Measurements from ENCODE around the gene AHSP.
A peak's percentile ranks its signal among the peaks of the same experiment; 100 is the strongest.
"Not testable (repeated sequence)": the region's sequence is repeated elsewhere in the genome, so short reads cannot be mapped to it uniquely, and the experiment has no call there.

AHSP gene

GRCh38 chr16:31501226-31501965, 26.3 kb upstream of the AHSP start:
- DNase-seq (ENCODE audit: low read depth) = no peak

GRCh38 chr16:31501966-31502348, 25.7 kb upstream of the AHSP start:
- DNase-seq (ENCODE audit: low read depth) = no peak

GRCh38 chr16:31502981-31503380, 24.7 kb upstream of the AHSP start:
- no peak for DNase-seq (ENCODE audit: low read depth)

- not testable (repeated sequence) for DNase-seq (ENCODE audit: low read depth)
Measured at GRCh38 chr16:31503555-31503954, 24.1 kb upstream of the AHSP start.

DNA sequence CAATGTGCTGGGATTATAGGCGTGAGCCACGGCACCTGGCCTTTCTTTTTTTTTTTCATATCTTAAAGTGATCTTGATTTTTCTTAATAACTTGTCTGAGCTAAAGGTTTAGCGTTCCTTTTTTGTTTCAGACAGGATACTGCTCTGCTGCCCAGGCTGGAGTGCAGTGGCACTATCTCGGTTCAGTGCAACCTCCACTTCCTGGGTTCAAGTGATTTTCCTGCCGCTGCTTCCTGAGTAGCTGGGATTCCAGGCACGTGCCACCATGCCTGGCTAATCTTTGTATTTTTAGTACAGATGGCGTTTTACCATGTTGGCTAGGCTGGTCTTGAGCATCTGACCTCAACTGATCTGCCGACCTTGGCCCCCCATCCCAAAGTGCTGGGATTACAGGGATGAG, 23.5 kb upstream of the AHSP start:
- DNase-seq (ENCODE audit: low read depth) = no peak

- no peak for DNase-seq (ENCODE audit: low read depth)
Measured at GRCh38 chr16:31505483-31505882, 22.2 kb upstream of the AHSP start.

DNA sequence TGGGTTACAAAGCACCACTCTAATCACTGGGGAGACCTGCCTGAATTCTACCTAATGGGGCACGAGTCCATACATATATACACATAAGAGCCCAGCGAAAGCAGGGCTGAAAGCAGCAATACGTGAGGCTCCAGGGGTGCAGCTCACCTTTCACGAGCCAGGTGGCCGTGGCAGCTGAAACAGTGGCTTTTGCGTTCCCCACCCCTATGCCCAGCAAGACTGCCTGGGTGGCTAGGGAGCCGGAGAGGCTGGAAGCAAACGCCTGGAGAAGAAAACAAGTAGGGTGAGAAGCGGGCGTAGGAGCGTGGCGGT, 20.1 kb upstream of the AHSP start:
- no peak for DNase-seq (ENCODE audit: low read depth)

GRCh38 chr16:31507929-31508705, 19.6 kb upstream of the AHSP start, which contains the start of gene RUSF1:
RUSF1 (minus strand) TSS chr16:31508391; CDS start chr16:31508373, 18 bp downstream.
- peak; percentile 69 for DNase-seq (ENCODE audit: low read depth)

- no peak for DNase-seq (ENCODE audit: low read depth)
Measured at GRCh38 chr16:31508706-31509195, 18.9 kb upstream of the AHSP start.

- DNase-seq (ENCODE audit: low read depth) = no peak
Measured at GRCh38 chr16:31513126-31513525, 14.6 kb upstream of the AHSP start.

DNA sequence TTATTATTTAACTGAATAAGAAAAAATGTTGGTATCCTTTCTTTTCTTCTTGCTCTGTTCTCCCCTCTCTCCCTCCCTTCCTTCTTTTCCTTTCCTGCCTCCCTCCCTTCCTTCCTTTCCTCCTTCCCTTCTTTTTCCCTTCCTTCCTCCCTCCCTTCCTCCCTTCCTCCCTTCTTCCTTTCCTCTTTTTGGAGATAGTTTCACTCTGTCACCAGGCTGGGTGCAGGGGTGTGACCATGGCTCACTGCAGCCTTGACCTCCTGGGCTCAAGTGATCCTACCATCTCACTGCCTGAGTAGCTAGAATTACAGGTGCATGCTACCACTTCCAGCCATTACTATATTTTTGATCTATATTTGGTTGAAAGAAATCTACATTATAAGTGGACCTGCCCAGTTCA, 13.8 kb upstream of the AHSP start:
- DNase-seq (ENCODE audit: low read depth) = no peak

- DNase-seq (ENCODE audit: low read depth) = no peak
Measured at GRCh38 chr16:31517800-31518402, 9.8 kb upstream of the AHSP start.

- no peak for DNase-seq (ENCODE audit: low read depth)
Measured at GRCh38 chr16:31519759-31520431, 7.8 kb upstream of the AHSP start.

DNA sequence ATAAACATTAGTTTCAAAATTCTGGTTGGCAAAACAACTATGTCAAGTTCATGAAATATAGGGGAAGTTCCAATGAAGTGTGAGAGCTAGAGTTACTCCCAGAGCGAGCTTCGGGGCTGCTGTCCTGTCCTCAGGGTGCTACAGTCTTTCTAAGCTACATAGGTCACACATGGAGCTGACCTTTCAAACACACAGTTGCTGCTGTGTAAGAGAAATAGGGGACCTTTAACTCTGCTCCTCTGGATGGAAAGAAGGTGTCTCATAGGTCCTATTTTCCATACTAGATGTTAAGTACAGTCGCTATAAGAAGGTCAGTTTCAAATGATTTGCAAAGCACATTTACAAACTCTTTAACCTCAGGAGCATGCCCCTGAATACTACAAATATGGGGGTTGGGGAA, 6.3 kb upstream of the AHSP start:
- DNase-seq (ENCODE audit: low read depth) = no peak

- no peak for DNase-seq (ENCODE audit: low read depth)
Measured at GRCh38 chr16:31522071-31522470, 5.6 kb upstream of the AHSP start.

GRCh38 chr16:31523768-31524167, 3.9 kb upstream of the AHSP start:
- not testable (repeated sequence) for DNase-seq (ENCODE audit: low read depth)

DNA sequence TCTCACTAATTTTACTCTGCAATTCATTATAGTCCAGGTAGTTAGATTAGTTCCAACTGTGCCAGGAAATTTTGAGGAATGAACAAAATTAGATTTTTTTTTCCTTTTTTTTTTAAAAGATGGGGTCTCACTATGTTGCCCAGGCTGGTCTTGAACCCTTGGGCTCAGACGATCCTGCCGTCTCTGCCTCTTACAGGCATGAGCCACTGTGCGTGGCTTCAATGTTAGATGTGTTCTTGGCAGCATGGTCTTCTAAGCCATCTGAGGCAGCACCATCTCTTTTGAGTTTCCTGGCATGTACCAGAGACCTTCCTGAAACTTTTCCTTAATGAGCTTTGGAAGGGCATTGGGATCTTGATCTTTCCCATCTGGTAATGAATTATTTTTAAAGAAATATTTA, 2.6 kb upstream of the AHSP start:
- DNase-seq (ENCODE audit: low read depth) = no peak

DNA sequence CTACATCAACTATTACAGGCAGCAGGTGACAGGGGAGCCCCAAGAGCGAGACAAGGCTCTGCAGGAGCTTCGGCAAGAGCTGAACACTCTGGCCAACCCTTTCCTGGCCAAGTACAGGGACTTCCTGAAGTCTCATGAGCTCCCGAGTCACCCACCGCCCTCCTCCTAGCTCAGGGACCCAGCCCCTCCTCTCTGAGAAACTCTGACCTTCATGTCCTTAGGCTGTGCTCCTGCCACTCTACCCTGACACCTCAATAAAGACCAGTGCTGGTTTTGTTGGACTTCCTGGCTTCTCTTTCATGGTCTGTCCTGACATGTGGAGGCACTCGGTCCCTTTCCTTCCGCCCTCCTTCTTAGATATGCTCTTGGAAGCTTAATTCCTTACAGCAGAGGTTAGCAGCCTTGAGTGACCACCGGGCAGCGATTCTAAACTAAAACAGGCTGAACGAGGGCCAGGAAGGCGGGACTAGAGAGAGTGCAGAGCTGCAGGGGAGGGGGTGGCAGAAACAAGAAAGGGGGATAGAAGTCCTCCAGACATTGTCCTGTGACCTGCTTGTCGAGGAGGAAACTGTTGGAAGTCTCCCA, 915 bp downstream of the AHSP start:
- no peak for DNase-seq (ENCODE audit: low read depth)

GRCh38 chr16:31529108-31529936, 1.6 kb downstream of the AHSP start:
- DNase-seq (ENCODE audit: low read depth) = no peak

GRCh38 chr16:31529937-31530312, 2.2 kb downstream of the AHSP start:
- no peak for DNase-seq (ENCODE audit: low read depth)

DNA sequence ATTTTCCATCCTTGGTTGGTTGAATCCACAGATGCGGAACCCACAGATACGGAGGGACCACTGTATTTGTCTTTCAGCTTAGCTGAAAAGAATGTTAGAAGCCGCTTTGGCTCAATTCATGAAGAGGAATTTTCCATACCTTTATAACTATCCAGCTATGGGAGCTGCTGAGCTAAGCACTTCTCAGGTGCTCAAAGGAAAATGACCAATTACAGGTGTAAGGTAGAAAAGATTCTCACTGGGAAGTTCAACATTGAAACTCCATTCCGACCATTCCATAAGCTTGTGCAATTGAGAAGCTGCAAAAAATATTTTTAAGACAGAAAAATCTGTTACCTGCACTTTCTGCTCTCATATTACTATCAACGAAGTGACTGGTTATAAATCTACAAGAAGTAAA, 2.7 kb downstream of the AHSP start:
- no peak for DNase-seq (ENCODE audit: low read depth)

Data from stimulated activated CD8-positive, alpha-beta memory T cell treated with anti-CD3 and anti-CD28 coated beads, Interleukin-15, amount 100 ng/mL, for 24 hours (primary cell).